IPS-15b (cell line): ENCODE measurements around the gene SETD6.

ENCODE experiments used
- H3K27me3 ChIP-seq: one replicate; pipeline ENCODE4 v1.6.1; 2013; ENCODE audit warnings: low read length; ENCODE audit not compliant: control insufficient read depth, insufficient read depth
- H3K36me3 ChIP-seq: one replicate; pipeline ENCODE4 v1.6.1; 2013; ENCODE audit warnings: low read length; ENCODE audit not compliant: control insufficient read depth, insufficient read depth
- H3K4me1 ChIP-seq: one replicate; pipeline ENCODE4 v1.6.1; 2013; ENCODE audit warnings: mild to moderate bottlenecking, low read length; ENCODE audit not compliant: control insufficient read depth, insufficient read depth
- H3K4me3 ChIP-seq: one replicate; pipeline ENCODE4 v1.5.1; 2013; ENCODE audit warnings: low read depth, low read length
- H3K9ac ChIP-seq: one replicate; pipeline ENCODE4 v1.6.1; 2013; ENCODE audit warnings: low read depth, mild to moderate bottlenecking, low read length
- H3K9me3 ChIP-seq: one replicate; pipeline ENCODE4 v1.6.1; 2013; ENCODE audit warnings: mild to moderate bottlenecking, low read length; ENCODE audit not compliant: control insufficient read depth, insufficient read depth

Gene SETD6

DNA sequence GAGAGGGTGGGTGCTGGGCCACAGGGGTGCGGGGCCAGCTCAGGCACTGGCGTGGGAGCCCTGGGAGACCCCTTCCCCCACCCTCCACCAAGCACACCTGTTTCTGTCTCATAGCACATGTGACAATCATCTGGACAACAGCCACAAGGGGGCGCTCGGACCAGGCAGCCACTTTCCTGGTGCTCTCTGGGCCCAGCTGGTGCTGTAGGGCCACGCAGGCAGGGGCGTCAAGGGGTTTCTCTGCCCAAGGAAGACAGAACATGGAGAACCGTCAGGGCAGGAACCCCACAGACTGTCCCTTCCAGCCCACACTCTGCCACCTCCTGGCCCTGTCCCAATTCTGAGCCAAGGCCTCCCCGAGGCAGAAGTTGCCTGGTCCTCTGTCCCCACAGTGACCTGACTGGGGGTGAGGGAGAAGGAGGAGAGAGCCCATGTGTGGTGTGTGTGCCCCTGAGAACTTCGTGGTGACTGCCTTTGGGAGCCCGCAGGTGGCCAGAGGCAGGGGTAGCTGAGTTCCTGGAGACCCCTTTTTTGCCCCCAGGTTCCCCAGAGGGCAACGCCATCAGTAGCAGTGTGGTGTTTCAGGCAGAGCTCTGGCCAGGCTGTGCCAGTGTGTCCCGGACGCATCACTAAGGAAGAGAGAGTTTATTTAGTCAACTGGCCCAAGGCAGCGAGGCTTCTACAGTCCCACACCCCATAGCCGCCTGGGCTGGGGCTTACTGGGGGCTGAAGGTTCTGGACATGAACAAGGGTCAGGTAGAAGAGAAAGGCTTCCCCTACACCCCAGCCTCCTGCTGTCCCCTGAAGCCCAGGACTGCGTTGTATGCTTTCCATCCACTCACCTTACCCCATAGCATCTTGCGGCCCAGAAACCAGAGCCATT is 3.1 kb upstream of the SETD6 start:
- H3K9me3 ChIP-seq: no peaks in the 10 kb centered on the region
- no peak overlapping the region for H3K9ac ChIP-seq
- H3K4me1 ChIP-seq: peaks cover 3% of the 10 kb centered on the region
- H3K4me3 ChIP-seq: no peak overlapping the region
- H3K36me3 ChIP-seq: peaks cover 17% of the 10 kb centered on the region
- H3K27me3 ChIP-seq: no peaks in the 10 kb centered on the region

DNA sequence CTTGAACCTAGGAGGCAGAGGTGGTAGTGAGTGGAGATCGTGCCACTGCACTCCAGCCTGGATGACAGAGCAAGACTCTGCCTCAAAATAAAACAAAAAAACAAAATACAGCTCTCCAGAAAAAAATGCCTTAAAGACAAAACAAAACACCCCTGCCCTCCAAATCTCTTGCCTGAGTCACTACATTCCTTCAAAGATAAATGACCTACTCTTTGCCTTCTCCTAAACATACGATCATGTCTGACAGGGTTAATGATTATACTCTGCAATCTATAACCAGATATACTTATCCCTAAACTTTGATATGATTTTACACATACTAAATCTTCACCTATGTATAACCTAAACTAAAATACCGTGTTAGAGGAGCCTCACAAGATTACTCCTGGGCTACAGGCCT is 1.4 kb upstream of the SETD6 start:
- Histone ChIP-seq H3K36me3 (peaks cover 19% of the 10 kb centered on the region), H3K4me1 (peaks cover 3% of the 10 kb centered on the region), H3K27me3 (no peaks in the 10 kb centered on the region), H3K9me3 (no peaks in the 10 kb centered on the region), H3K9ac (no peak overlapping the region), H3K4me3 (no peak overlapping the region)

DNA sequence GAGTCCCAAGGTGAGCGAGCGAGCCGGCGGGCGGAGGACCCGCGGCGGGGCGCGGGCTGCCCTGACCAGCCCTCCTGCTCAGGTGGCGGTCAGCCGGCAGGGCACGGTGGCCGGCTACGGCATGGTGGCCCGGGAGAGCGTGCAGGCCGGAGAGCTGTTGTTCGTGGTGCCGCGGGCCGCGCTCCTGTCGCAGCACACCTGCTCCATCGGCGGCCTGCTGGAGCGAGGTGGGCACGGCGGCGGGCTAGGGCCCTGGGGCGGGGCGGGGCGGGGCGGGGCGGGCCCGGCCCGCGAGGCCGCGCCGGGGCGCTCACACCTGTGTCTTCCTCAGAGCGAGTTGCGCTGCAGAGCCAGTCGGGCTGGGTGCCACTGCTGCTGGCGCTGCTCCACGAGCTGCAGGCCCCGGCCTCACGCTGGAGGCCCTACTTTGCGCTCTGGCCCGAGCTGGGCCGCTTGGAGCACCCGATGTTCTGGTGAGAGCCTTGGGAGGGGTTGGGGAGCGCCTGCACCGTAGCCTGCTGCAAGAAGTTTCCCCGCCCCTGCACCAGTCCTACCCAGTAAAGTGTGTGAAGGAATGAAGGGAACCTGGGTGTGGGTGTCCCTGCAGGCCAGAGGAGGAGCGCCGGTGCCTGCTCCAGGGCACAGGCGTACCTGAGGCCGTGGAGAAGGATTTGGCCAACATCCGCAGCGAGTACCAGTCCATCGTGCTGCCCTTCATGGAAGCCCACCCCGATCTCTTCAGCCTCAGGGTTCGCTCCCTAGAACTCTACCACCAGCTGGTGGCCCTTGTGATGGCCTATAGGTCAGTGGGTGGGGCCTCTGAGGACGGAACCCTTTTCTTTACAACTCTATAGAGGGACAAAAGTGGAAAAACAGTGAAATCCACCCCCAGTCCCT is 802 bp downstream of the SETD6 start:
- H3K9ac ChIP-seq: peak overlapping the region; percentile 89
- H3K36me3 ChIP-seq: peaks cover 32% of the 10 kb centered on the region
- H3K4me1 ChIP-seq: peaks cover 3% of the 10 kb centered on the region
- no peaks in the 10 kb centered on the region for H3K9me3 ChIP-seq
- H3K27me3 ChIP-seq: no peaks in the 10 kb centered on the region
- peak overlapping the region; percentile 98 for H3K4me3 ChIP-seq

DNA sequence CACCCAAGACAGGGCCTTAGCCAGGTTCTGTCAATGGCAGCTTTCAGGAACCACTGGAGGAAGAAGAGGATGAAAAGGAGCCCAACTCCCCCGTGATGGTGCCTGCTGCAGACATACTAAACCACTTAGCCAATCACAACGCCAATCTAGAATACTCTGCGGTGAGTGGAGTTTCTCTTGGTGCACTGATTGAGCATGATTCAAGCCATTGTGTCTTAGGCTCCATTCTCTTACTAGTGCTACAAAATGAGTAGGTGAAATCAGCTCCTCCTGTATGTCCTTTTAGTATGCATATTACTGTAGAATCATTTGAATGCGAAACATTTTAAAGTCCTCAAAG is 1.4 kb downstream of the SETD6 start:
- Histone ChIP-seq H3K36me3 (peaks cover 38% of the 10 kb centered on the region), H3K4me1 (peaks cover 3% of the 10 kb centered on the region), H3K9me3 (no peaks in the 10 kb centered on the region), H3K4me3 (peak overlapping the region; percentile 98), H3K27me3 (no peaks in the 10 kb centered on the region), H3K9ac (no peak overlapping the region)

DNA sequence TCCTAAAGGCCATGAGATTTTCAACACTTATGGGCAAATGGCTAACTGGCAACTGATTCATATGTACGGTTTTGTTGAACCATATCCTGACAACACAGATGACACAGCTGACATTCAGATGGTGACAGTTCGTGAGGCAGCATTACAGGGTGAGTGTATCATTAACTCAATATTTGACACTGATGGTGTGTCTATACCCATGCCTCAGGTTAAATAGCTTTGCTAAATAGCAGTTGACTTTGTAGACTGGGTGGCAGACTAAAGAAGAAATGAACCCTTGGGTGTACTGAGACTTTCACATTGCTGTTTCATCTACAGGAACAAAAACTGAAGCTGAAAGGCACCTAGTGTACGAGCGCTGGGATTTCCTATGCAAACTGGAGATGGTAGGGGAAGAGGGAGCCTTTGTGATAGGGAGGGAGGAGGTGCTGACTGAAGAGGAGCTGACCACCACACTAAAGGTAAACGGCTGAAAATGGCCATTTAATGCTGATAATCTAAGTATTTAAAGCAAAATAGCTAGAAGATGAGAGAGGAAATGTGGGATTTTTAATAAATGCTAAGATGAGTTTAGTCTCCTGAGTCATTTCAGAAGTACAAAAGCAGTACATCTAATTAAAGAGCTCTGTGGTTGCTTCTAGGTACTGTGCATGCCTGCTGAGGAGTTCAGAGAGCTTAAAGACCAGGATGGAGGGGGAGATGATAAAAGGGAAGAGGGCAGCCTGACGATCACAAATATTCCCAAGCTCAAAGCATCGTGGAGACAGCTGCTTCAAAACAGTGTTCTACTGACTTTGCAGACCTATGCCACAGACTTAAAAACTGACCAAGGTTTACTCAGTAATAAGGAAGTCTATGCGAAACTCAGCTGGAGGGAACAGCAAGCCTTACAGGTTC is 3.0 kb downstream of the SETD6 start:
- Histone ChIP-seq H3K9ac (no peak overlapping the region), H3K4me1 (peaks cover 3% of the 10 kb centered on the region), H3K27me3 (no peaks in the 10 kb centered on the region), H3K9me3 (no peaks in the 10 kb centered on the region), H3K4me3 (no peak overlapping the region), H3K36me3 (peaks cover 46% of the 10 kb centered on the region)

DNA sequence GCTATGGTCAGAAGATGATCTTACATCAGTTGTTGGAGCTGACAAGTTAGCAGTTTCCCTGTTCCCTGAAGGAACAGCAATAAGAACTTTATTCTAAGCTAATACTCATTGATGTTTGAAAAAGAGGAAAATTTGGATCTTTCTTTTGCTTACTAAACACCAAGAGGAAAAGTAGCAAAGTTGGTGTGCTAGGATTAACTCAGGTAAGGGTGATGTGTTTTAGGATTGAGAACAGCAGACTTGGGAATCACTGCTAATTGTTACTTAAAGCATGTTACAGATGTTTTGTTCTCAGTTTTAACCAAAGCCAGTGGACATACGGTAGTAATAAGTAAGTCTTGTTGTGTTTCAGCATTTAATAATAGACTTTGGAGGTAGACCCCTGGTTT is 3.7 kb downstream of the SETD6 start:
- Histone ChIP-seq H3K36me3 (peaks cover 46% of the 10 kb centered on the region), H3K9me3 (no peaks in the 10 kb centered on the region), H3K9ac (no peak overlapping the region), H3K4me3 (no peak overlapping the region), H3K4me1 (peaks cover 3% of the 10 kb centered on the region), H3K27me3 (no peaks in the 10 kb centered on the region)

DNA sequence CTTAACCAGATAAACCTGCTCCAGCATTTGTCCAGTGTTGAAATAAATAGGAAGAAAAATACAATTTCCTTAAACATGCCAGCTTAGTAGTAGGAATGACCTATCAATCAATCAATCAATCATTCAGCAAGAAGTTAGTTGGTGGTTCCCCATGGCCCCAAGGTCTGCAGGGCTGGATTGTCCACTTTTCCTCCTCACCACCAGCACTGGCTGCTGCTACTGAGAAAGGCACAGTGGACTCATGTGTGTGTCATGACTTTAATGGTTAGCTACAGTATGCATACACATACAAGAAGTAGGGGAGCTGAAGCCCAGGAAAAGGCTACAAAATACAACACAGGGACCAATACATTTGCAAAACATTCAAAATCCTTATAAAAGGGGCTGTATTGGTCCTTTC is 4.4 kb downstream of the SETD6 start:
- Histone ChIP-seq H3K36me3 (peaks cover 47% of the 10 kb centered on the region), H3K27me3 (no peaks in the 10 kb centered on the region), H3K9me3 (no peaks in the 10 kb centered on the region), H3K4me3 (no peak overlapping the region), H3K9ac (no peak overlapping the region), H3K4me1 (peaks cover 3% of the 10 kb centered on the region)

DNA sequence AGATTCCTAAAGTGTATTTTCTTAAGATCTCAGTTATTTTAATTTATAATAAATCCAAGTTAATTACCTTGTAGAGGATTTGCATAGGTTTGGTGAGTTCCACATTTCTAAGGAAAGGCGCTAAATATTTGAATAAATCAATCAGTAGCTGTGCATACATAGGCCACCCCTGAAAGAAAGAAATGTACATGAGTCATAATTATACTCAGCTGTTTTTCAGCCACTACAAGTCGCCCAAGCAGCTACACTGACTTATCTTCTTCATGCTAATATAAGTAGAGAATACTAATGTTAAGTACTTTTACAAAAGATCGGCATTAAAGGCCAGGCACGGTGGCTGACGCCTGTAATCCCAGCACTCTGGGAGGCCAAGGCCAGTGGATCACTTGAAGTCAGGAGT is 14.9 kb downstream of the SETD6 start:
- peaks cover 29% of the 10 kb centered on the region for H3K36me3 ChIP-seq

DNA sequence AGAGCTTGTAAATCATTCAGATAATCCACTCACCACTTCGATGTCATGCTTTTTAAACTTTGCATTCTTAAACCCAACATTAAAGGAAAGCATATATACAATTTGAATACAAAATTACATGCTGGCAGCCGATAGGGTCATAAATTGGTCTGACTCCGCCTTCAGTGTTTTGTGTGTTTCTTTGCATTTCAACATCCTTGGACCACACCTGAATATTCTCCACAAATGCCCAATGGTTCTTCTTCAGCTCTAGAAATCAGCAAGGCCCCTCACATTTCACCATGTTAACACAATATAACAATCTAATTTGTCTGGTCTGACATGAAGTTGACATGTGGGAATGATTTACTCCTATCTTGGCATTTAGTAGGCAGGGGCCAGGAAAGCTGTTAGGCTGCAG is 17.1 kb downstream of the SETD6 start:
- Histone ChIP-seq H3K9me3 (no peaks in the 10 kb centered on the region), H3K4me3 (no peak overlapping the region), H3K27me3 (no peaks in the 10 kb centered on the region), H3K36me3 (peaks cover 31% of the 10 kb centered on the region), H3K9ac (no peak overlapping the region), H3K4me1 (no peaks in the 10 kb centered on the region)

More for the DNA sequence above, 14.9 kb downstream of the SETD6 start:
- Histone ChIP-seq H3K27me3 (no peaks in the 10 kb centered on the region), H3K9me3 (no peaks in the 10 kb centered on the region), H3K9ac (no peak overlapping the region), H3K4me3 (no peak overlapping the region), H3K4me1 (no peaks in the 10 kb centered on the region)

DNA sequence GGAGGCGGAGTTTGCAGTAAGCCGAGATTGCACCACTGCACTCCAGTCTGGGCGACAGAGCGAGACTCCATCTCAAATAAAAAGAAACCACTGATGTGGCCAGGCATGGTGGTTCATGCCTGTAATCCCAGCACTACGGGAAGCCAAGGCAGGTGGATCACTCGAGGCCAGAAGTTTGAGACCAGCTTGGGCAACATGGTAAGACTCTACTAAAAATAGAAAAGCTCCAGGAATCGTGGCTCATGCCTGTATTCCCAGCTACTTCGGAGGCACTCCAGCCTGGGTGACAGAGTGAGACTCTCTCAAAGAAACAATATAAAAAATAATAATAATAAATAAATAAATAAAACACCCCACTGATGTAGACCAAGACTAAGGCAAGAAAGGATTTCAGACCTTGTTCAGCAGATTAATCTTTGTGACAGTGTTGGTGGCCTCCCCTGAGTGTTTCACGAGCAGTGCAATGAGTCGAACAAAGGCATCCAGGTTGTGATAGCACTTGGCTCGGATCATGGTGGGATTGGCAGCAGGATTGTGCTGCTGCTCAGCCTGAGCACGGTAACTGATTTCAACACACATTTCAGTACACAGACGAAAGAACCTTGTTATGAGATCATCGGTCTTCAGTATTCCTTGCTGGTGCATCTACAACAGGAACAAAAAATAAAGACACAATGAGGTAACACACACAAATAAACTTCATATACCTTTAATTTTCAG is 18.6 kb downstream of the SETD6 start:
- Histone ChIP-seq H3K36me3 (peaks cover 41% of the 10 kb centered on the region), H3K9me3 (no peaks in the 10 kb centered on the region), H3K4me1 (no peaks in the 10 kb centered on the region), H3K27me3 (no peaks in the 10 kb centered on the region), H3K4me3 (no peak overlapping the region), H3K9ac (no peak overlapping the region)

DNA sequence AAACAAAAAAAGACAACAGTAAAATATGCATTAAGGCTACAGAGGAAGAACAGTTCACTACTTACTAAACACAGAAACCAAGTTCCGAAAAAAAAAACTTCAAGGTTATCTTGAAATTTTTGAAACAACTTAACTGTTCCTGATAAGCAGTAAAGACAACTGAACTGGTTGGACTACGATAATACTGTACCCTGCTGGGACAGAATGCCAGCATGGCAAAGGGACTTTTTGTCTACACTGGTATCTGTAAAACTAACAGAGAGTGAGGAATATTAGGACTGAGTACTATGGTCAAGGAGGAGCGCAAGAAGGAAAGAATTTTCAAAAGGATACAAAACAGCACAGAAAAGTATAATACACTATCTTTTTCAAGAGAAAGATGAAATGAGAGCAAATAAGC is 19.8 kb downstream of the SETD6 start:
- Histone ChIP-seq H3K36me3 (peaks cover 49% of the 10 kb centered on the region), H3K27me3 (no peaks in the 10 kb centered on the region)

More for the DNA sequence above, 19.8 kb downstream of the SETD6 start:
- no peaks in the 10 kb centered on the region for H3K4me1 ChIP-seq
- no peaks in the 10 kb centered on the region for H3K9me3 ChIP-seq
- H3K4me3 ChIP-seq: no peak overlapping the region
- no peak overlapping the region for H3K9ac ChIP-seq
